ENCODE measurements around the gene MAP2K4. TPM values are rescaled to one million over a fixed set of nuclear protein-coding genes. Genes with fewer than 3 reads are reported as not detected.
"Not testable (repeated sequence)": the region's sequence is repeated elsewhere in the genome, so short reads cannot be mapped to it uniquely, and the experiment has no call there.

MAP2K4 gene
- total RNA-seq, 1 donor, result 44.0 TPM

DNA sequence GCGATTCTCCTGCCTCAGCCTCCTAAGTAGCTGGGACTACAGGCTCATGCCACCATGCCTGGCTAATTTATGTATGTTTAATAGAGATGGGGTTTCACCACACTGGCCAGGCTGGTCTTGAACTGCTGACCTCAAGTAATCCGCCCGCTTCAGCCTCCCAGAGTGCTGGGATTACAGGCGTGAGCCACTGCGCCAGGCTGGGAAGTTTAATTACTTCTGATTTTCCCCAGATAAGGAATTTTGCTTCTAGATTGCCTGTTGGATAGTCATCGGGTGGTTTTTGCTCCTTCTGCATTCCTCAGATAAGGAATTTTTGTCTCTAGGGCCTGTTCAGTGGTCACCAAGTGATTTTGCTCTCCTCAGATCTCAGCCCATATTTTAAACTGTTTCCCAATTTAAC lies 112.5 kb downstream of the MAP2K4 start:
- H3K4me3 ChIP-seq (ENCODE audit: low read length), result no peak overlapping the region
- no peaks in the 10 kb centered on the region for H3K4me1 ChIP-seq (ENCODE audit: insufficient read depth, low read length)
- H3K9me3 ChIP-seq (ENCODE audit: low read depth, low read length), result peaks cover 14% of the 10 kb centered on the region
- no peaks in the 10 kb centered on the region for H3K27me3 ChIP-seq (ENCODE audit: insufficient read depth, low read length)

- Histone ChIP-seq H3K27me3 (ENCODE audit: insufficient read depth, low read length) (no peaks in the 10 kb centered on the region), H3K9me3 (ENCODE audit: low read depth, low read length) (peaks cover 14% of the 10 kb centered on the region), H3K4me3 (ENCODE audit: low read length) (no peak overlapping the region), H3K4me1 (ENCODE audit: insufficient read depth, low read length) (no peaks in the 10 kb centered on the region)
Measured at GRCh38 chr17:12134101-12134500, 113.4 kb downstream of the MAP2K4 start.

DNA sequence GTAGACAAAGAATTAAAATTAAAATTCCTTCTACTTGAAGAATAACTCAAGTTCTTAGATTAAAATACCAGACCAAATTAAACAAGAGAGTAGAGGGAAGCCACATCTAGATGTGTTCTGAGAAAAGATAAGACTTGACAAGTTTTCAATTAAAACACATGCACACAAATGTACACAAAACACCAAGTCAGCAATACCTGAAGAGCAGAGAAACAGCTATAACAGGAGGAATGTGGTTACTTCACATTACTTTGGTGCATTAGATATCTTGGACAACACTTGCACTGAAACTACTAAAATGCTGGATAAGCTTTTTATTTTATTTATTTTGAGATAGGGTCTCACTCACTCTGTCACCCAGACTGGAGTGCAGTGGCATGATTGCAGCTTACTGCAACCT lies 113.9 kb downstream of the MAP2K4 start:
- Histone ChIP-seq H3K4me1 (ENCODE audit: insufficient read depth, low read length) (no peaks in the 10 kb centered on the region), H3K9me3 (ENCODE audit: low read depth, low read length) (peaks cover 14% of the 10 kb centered on the region), H3K27me3 (ENCODE audit: insufficient read depth, low read length) (no peaks in the 10 kb centered on the region), H3K4me3 (ENCODE audit: low read length) (no peak overlapping the region)

DNA sequence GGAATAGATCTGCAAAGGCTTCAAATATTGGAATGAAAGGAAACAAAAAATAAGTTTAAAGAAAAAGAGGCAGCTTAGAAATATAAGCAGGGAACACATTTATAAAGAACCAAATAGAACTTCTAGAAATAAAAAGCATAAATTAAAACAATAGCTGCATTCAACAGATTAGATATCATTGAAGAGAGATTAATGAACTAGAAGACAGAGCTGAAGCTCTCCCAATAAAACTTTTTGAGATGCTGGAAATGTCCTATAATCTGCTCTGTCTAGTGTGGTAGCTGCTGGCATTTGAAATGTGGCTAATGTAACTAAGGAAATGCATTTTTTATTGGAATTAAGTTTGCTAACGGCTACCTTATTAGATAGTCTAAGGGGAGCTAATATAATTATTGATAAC lies 115.6 kb downstream of the MAP2K4 start:
- no peaks in the 10 kb centered on the region for H3K4me1 ChIP-seq (ENCODE audit: insufficient read depth, low read length)
- no peak overlapping the region for H3K4me3 ChIP-seq (ENCODE audit: low read length)
- H3K27me3 ChIP-seq (ENCODE audit: insufficient read depth, low read length), result no peaks in the 10 kb centered on the region
- H3K9me3 ChIP-seq (ENCODE audit: low read depth, low read length), result peaks cover 14% of the 10 kb centered on the region

GRCh38 chr17:12136646-12137045 lies 116.0 kb downstream of the MAP2K4 start:
- Histone ChIP-seq H3K9me3 (ENCODE audit: low read depth, low read length) (peaks cover 14% of the 10 kb centered on the region), H3K27me3 (ENCODE audit: insufficient read depth, low read length) (no peaks in the 10 kb centered on the region), H3K4me1 (ENCODE audit: insufficient read depth, low read length) (no peaks in the 10 kb centered on the region)

GRCh38 chr17:12137859-12138258 lies 117.2 kb downstream of the MAP2K4 start:
- Histone ChIP-seq H3K4me1 (ENCODE audit: insufficient read depth, low read length) (no peaks in the 10 kb centered on the region), H3K9me3 (ENCODE audit: low read depth, low read length) (peaks cover 14% of the 10 kb centered on the region), H3K4me3 (ENCODE audit: low read length) (no peak overlapping the region), H3K27me3 (ENCODE audit: insufficient read depth, low read length) (no peaks in the 10 kb centered on the region)

More at GRCh38 chr17:12136646-12137045, 116.0 kb downstream of the MAP2K4 start:
- H3K4me3 ChIP-seq (ENCODE audit: low read length), result no peak overlapping the region

- no peak overlapping the region for H3K4me3 ChIP-seq (ENCODE audit: low read length)
- peaks cover 14% of the 10 kb centered on the region for H3K9me3 ChIP-seq (ENCODE audit: low read depth, low read length)
- no peaks in the 10 kb centered on the region for H3K4me1 ChIP-seq (ENCODE audit: insufficient read depth, low read length)
- no peaks in the 10 kb centered on the region for H3K27me3 ChIP-seq (ENCODE audit: insufficient read depth, low read length)
Measured at GRCh38 chr17:12140685-12141084, 120.0 kb downstream of the MAP2K4 start.

GRCh38 chr17:12162187-12162586 lies 141.5 kb downstream of the MAP2K4 start:
- not testable (repeated sequence) for H3K4me3 ChIP-seq (ENCODE audit: low read length); H3K9me3 ChIP-seq (ENCODE audit: low read depth, low read length); H3K27me3 ChIP-seq (ENCODE audit: insufficient read depth, low read length); H3K4me1 ChIP-seq (ENCODE audit: insufficient read depth, low read length)

- Histone ChIP-seq H3K4me3 (ENCODE audit: low read length) (no peak overlapping the region), H3K9me3 (ENCODE audit: low read depth, low read length) (no peaks in the 10 kb centered on the region), H3K27me3 (ENCODE audit: insufficient read depth, low read length) (no peaks in the 10 kb centered on the region), H3K4me1 (ENCODE audit: insufficient read depth, low read length) (no peaks in the 10 kb centered on the region)
Measured at GRCh38 chr17:12164085-12164484, 143.4 kb downstream of the MAP2K4 start.

- no peak overlapping the region for H3K4me3 ChIP-seq (ENCODE audit: low read length)
- H3K27me3 ChIP-seq (ENCODE audit: insufficient read depth, low read length), result no peaks in the 10 kb centered on the region
- no peaks in the 10 kb centered on the region for H3K4me1 ChIP-seq (ENCODE audit: insufficient read depth, low read length)
- no peaks in the 10 kb centered on the region for H3K9me3 ChIP-seq (ENCODE audit: low read depth, low read length)
Measured at GRCh38 chr17:12178644-12179330, 158.1 kb downstream of the MAP2K4 start.

GRCh38 chr17:12180644-12181261 lies 160.1 kb downstream of the MAP2K4 start:
- Histone ChIP-seq H3K27me3 (ENCODE audit: insufficient read depth, low read length) (no peaks in the 10 kb centered on the region), H3K4me1 (ENCODE audit: insufficient read depth, low read length) (no peaks in the 10 kb centered on the region), H3K4me3 (ENCODE audit: low read length) (no peak overlapping the region), H3K9me3 (ENCODE audit: low read depth, low read length) (no peaks in the 10 kb centered on the region)

DNA sequence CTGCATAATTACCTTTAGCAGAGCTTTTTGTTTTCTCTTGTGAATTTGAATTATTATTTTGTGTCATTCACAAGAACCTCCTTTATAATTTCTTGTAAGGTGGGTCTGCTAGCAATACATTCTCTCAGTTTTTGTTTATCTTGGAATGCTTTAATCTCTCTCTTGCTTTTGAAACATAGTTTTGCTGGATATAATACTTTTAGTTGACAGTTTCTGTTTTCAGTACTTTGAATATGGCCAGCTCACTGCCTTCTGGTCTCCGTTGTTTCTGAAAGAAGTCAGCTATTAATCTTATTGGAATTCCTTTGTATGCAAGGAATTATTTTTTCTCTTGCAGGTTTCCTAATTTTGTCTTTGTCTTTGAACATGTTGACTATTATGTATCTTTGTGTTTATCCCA lies 167.0 kb downstream of the MAP2K4 start:
- H3K4me3 ChIP-seq (ENCODE audit: low read length), result no peak overlapping the region
- no peaks in the 10 kb centered on the region for H3K27me3 ChIP-seq (ENCODE audit: insufficient read depth, low read length)
- no peaks in the 10 kb centered on the region for H3K9me3 ChIP-seq (ENCODE audit: low read depth, low read length)
- no peaks in the 10 kb centered on the region for H3K4me1 ChIP-seq (ENCODE audit: insufficient read depth, low read length)

DNA sequence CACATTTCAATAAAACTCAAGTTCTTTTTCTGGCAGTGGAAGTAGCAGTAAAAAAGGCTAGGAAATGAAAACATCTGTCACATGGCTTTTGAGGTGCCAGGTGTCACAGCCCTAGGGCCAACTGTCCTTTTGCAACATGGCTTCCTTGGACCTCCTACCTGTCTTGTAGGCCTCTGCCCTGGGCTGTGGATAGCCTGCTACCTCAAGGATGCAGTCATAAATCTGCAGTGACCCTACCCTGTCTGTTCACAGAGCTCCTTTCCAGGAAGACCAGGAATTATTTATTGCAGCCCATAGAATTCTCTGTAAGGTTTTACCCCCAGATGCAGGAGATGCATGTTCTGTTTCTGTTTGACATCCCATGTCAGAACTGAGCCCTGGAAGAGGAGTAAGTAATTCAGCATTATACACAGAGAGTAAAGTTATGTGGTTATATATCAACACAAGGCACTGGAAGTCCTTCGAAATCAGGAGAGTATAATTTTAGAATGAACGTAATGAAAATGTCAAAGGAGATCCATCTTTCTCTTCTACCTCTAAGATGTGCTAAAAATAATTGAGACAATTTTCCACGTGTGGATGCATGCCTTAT lies 172.6 kb downstream of the MAP2K4 start:
- H3K27me3 ChIP-seq (ENCODE audit: insufficient read depth, low read length), result no peaks in the 10 kb centered on the region
- H3K4me1 ChIP-seq (ENCODE audit: insufficient read depth, low read length), result no peaks in the 10 kb centered on the region
- no peak overlapping the region for H3K4me3 ChIP-seq (ENCODE audit: low read length)
- H3K9me3 ChIP-seq (ENCODE audit: low read depth, low read length), result no peaks in the 10 kb centered on the region

Measured in mononuclear cell (primary cell).